HepG2 (cell line): ENCODE data around the gene CUL9. TPM values are rescaled to one million over a fixed set of nuclear protein-coding genes. Genes with fewer than 3 reads are reported as not detected.

Experiments used
- CREB1 ChIP-seq, 2 experiments: fragments of 450-650 bp in 1 of 2; IDR thresholded peaks; 2 replicates each; pipeline ENCODE4 v1.6.1; 2016 to 2017; ENCODE audit warnings: control low read depth in 1 of 2, mild to moderate bottlenecking in 1 of 2, missing compliant biosample characterization in 1 of 2, missing genetic modification characterization in 1 of 2
- HOXD1 ChIP-seq: sonication (generic); formaldehyde crosslinking; IDR thresholded peaks from 2 replicates; pipeline ENCODE4 v1.5.0; 2020; ENCODE audit warnings: missing genetic modification reagents
- JUNB ChIP-seq: sonication (generic); formaldehyde crosslinking; IDR thresholded peaks from 2 replicates; pipeline ENCODE4 v1.8.0; 2022; ENCODE audit warnings: missing genetic modification reagents, mild to moderate bottlenecking, borderline replicate concordance
- NR3C1 ChIP-seq: sonication (generic); formaldehyde crosslinking; IDR thresholded peaks from 2 replicates; pipeline ENCODE4 v1.4.0; 2020; ENCODE audit warnings: missing genetic modification reagents
- SNAPC4 ChIP-seq: sonication (generic); formaldehyde crosslinking; IDR thresholded peaks from 2 replicates; pipeline ENCODE4 v1.4.0; 2020; ENCODE audit warnings: mild to moderate bottlenecking, missing genetic modification reagents
- TFDP2 ChIP-seq: sonication (generic); formaldehyde crosslinking; IDR thresholded peaks from 2 replicates; pipeline ENCODE4 v1.4.0; 2020; ENCODE audit warnings: missing genetic modification reagents
- THAP9 ChIP-seq: sonication (generic); formaldehyde crosslinking; IDR thresholded peaks from 2 replicates; pipeline ENCODE4; 2020; ENCODE audit warnings: missing genetic modification reagents, mild to moderate bottlenecking, borderline replicate concordance
- YEATS2 ChIP-seq: sonication (generic); formaldehyde crosslinking; IDR thresholded peaks from 2 replicates; pipeline ENCODE4 v1.4.0; 2020; ENCODE audit warnings: missing genetic modification reagents, borderline replicate concordance
- ZBTB43 ChIP-seq: sonication (generic); formaldehyde crosslinking; conservative IDR thresholded peaks from 2 replicates; pipeline ENCODE4 v1.4.0; 2020; ENCODE audit warnings: missing genetic modification reagents
- ZFP91 ChIP-seq: sonication (generic); formaldehyde crosslinking; IDR thresholded peaks from 2 replicates; pipeline ENCODE4 v1.9.0; 2022; ENCODE audit warnings: missing genetic modification reagents, mild to moderate bottlenecking, borderline replicate concordance
- ZNF143 ChIP-seq: sonication (generic); formaldehyde crosslinking; IDR thresholded peaks from 2 replicates; pipeline ENCODE4 v1.4.0; 2020; ENCODE audit warnings: missing genetic modification reagents
- ZNF460 ChIP-seq: sonication (generic); formaldehyde crosslinking; IDR thresholded peaks from 2 replicates; pipeline ENCODE4 v1.5.1; 2020; ENCODE audit warnings: missing genetic modification reagents, mild to moderate bottlenecking, borderline replicate concordance
- ZNF746 ChIP-seq: sonication (generic); formaldehyde crosslinking; IDR thresholded peaks from 2 replicates; pipeline ENCODE4 v1.8.0; 2022; ENCODE audit warnings: mild to moderate bottlenecking, missing genetic modification reagents
- ZNF784 ChIP-seq: sonication (generic); formaldehyde crosslinking; IDR thresholded peaks from 2 replicates; pipeline ENCODE4 v1.5.1; 2020; ENCODE audit warnings: missing genetic modification reagents, mild to moderate bottlenecking, borderline replicate concordance
- polyA plus RNA-seq, 8 experiments: library from polyadenylated mRNA; depleted of rRNA in 3 of 8; stranded (reverse) in 7 of 8; unstranded in 1 of 8; fragments of >200 nt; fragmentation: Illumina TruSeq in 4 of 8; extraction: Trizol in 4 of 8; gene quantifications; 2 replicates each; pipeline versions ENCODE4 v1.2.1 to v1.2.3, GENCODE V29; 2011 to 2016; ENCODE audit warnings: low read depth in 4 of 8, missing spikeins in 1 of 8, mixed read lengths in 1 of 8; ENCODE audit not compliant: insufficient read depth in 1 of 8
- total RNA-seq, 5 experiments: library from RNA; depleted of rRNA; stranded (reverse); fragments of >200 nt; fragmentation: Illumina TruSeq; extraction: Trizol; gene quantifications; 2 replicates each; pipeline ENCODE4 v1.2.3, GENCODE V29; 2016; ENCODE audit warnings: low read depth in 1 of 5

The CUL9 gene
- total and polyA plus RNA-seq, 2 of the 13 experiments (the other 11 are each of a cell fraction or from before 2014, with no cell fraction given): 11.4 to 13.7 TPM

- TF ChIP-seq SNAPC4 (CRISPR knock-in tag) (no peak), ZBTB43 (CRISPR knock-in tag) (no peak), ZNF143 (peak; percentile 82), ZNF784 (CRISPR knock-in tag) (no peak), HOXD1 (no peak), TFDP2 (CRISPR knock-in tag) (no peak), CREB1 (IDR thresholded peaks at IDR 0.05) (peak; percentile 80), CREB1 (CRISPR knock-in tag; IDR thresholded peaks at IDR 0.05) (no peak), NR3C1 (CRISPR knock-in tag) (no peak), ZNF746 (no peak), JUNB (CRISPR knock-in tag) (0 out of 2 replicates have a peak, but pooled peaks have one; percentile 23), THAP9 (CRISPR knock-in tag) (no peak), ZFP91 (CRISPR knock-in tag) (no peak), YEATS2 (CRISPR knock-in tag) (no peak), ZNF460 (CRISPR knock-in tag) (no peak)
These were observed 61.1 kb downstream of the CUL9 start, which contains the start of gene TTBK1 (continued) for GRCh38 chr6:43242908-43243663.
